ENCODE measurements around the gene CLDN12. TPM values are rescaled to one million over a fixed set of nuclear protein-coding genes. Genes with fewer than 3 reads are reported as not detected.

CLDN12 gene
- polyA plus RNA-seq, 1 donor (not counting 4 experiments of a cell fraction or from before 2014, with no cell fraction given), result 62.5 TPM

GRCh38 chr7:90404777-90405176 lies 1.5 kb downstream of the CLDN12 start:
- H3K27ac ChIP-seq (ENCODE audit: control insufficient read depth, insufficient read depth, low read length), result peak overlapping the region; percentile 100
- no peak for TF ChIP-seq CTCF (optimal IDR thresholded peaks at IDR 0.05 in 1 of 3, IDR thresholded peaks at IDR 0.05 in 1 of 3, conservative IDR thresholded peaks at IDR 0.05 in 1 of 3; ENCODE audit: extremely low read depth in 1 of 3, insufficient read depth in 2 of 3, low read length in 3 of 3)
- no peak for TF ChIP-seq EZH2 (IDR thresholded peaks at IDR 0.05; ENCODE audit: low read length)
- H3K4me2 ChIP-seq (ENCODE audit: control insufficient read depth, extremely low read depth, insufficient read depth, low read depth, low read length), result peak overlapping the region; percentile 88
- H3K36me3 ChIP-seq (ENCODE audit: control insufficient read depth in 2 of 2, extremely low read depth in 1 of 2, insufficient read depth in 2 of 2, low read length in 2 of 2), result peaks cover 4 to 11% of the 10 kb centered on the region in 2 experiments
- peaks cover 4% of the 10 kb centered on the region for H3K4me1 ChIP-seq (ENCODE audit: control insufficient read depth, extremely low read depth, insufficient read depth, low read length)
- peaks cover 29% of the 10 kb centered on the region for H3K79me2 ChIP-seq (ENCODE audit: control insufficient read depth, insufficient read depth, low read length)
- H3K9me3 ChIP-seq (ENCODE audit: control insufficient read depth, low read depth, low read length), result no peaks in the 10 kb centered on the region
- no peaks in the 10 kb centered on the region for H3K9me1 ChIP-seq (ENCODE audit: control insufficient read depth, extremely low read depth, insufficient read depth, low read length)
- H3K4me3 ChIP-seq (ENCODE audit: control insufficient read depth in 2 of 3, extremely low read depth in 1 of 3, insufficient read depth in 2 of 3, low read depth in 1 of 3, low read length in 3 of 3), result peak overlapping the region in 2 of 3 experiments; percentile 86 to 93
- FAIRE-seq (no peak), DNase-seq (ENCODE audit: low read depth, low spot score) (no peak)
- H3K9ac ChIP-seq (ENCODE audit: control insufficient read depth, extremely low read depth, insufficient read depth, low read length), result peak overlapping the region; percentile 99
- dilution Hi-C loops (cut with MboI; ENCODE audit: extremely low pct_ligation_motif_present, low sequenced_read_pairs), result no loop called here
- no peaks in the 10 kb centered on the region for H3K27me3 ChIP-seq (ENCODE audit: control insufficient read depth, extremely low read depth, insufficient read depth, low read length)
- no peak overlapping the region for H2AFZ ChIP-seq (ENCODE audit: control insufficient read depth, low read length)
- H4K20me1 ChIP-seq (ENCODE audit: control insufficient read depth, extremely low read depth, insufficient read depth, low read length), result no peaks in the 10 kb centered on the region

- dilution Hi-C loops (cut with MboI; ENCODE audit: extremely low pct_ligation_motif_present, low sequenced_read_pairs), result no loop called here
- H3K4me3 ChIP-seq (ENCODE audit: control insufficient read depth in 2 of 3, extremely low read depth in 1 of 3, insufficient read depth in 2 of 3, low read depth in 1 of 3, low read length in 3 of 3), result no peak overlapping the region
- H3K4me2 ChIP-seq (ENCODE audit: control insufficient read depth, extremely low read depth, insufficient read depth, low read depth, low read length), result no peak overlapping the region
- H3K9me3 ChIP-seq (ENCODE audit: control insufficient read depth, low read depth, low read length), result no peaks in the 10 kb centered on the region
- H4K20me1 ChIP-seq (ENCODE audit: control insufficient read depth, extremely low read depth, insufficient read depth, low read length), result no peaks in the 10 kb centered on the region
- H3K79me2 ChIP-seq (ENCODE audit: control insufficient read depth, insufficient read depth, low read length), result peaks cover 39% of the 10 kb centered on the region
- H3K27me3 ChIP-seq (ENCODE audit: control insufficient read depth, extremely low read depth, insufficient read depth, low read length), result no peaks in the 10 kb centered on the region
- FAIRE-seq, result no peak
- TF ChIP-seq CTCF (optimal IDR thresholded peaks at IDR 0.05 in 1 of 3, IDR thresholded peaks at IDR 0.05 in 1 of 3, conservative IDR thresholded peaks at IDR 0.05 in 1 of 3; ENCODE audit: extremely low read depth in 1 of 3, insufficient read depth in 2 of 3, low read length in 3 of 3) (no peak), EZH2 (IDR thresholded peaks at IDR 0.05; ENCODE audit: low read length) (no peak)
- DNase-seq (ENCODE audit: low read depth, low spot score), result no peak
- H3K9ac ChIP-seq (ENCODE audit: control insufficient read depth, extremely low read depth, insufficient read depth, low read length), result no peak overlapping the region
- no peak overlapping the region for H2AFZ ChIP-seq (ENCODE audit: control insufficient read depth, low read length)
- H3K27ac ChIP-seq (ENCODE audit: control insufficient read depth, insufficient read depth, low read length), result no peak overlapping the region
- peaks cover 9 to 14% of the 10 kb centered on the region in 2 experiments for H3K36me3 ChIP-seq (ENCODE audit: control insufficient read depth in 2 of 2, extremely low read depth in 1 of 2, insufficient read depth in 2 of 2, low read length in 2 of 2)
- peaks cover 16% of the 10 kb centered on the region for H3K4me1 ChIP-seq (ENCODE audit: control insufficient read depth, extremely low read depth, insufficient read depth, low read length)
- no peaks in the 10 kb centered on the region for H3K9me1 ChIP-seq (ENCODE audit: control insufficient read depth, extremely low read depth, insufficient read depth, low read length)
Measured at GRCh38 chr7:90407484-90407821, 4.2 kb downstream of the CLDN12 start.
